ENCODE measurements around the gene RNF123.

Gene RNF123

DNA sequence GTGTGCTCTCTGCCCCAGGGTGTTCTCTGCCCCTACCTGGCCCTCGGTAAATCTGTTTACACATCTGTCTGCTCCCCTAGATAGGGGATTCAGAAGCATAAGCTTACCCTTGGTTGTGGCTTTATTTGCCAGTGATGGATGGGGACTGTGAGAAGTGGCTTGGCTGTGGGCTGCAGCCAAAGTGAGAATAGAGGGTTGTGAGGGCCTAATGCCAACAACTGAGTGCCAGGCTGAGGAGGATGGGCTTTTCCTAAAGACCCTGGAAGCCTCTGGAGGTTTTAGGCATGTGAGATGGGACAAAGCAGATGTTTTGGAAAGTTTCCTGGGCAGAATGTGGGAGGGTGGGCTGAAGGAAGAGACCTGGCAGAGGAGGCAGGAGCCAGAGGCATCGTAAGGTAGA, 30.6 kb upstream of the RNF123 start:
- DNase-seq (ENCODE audit: low read depth) = no peak

DNA sequence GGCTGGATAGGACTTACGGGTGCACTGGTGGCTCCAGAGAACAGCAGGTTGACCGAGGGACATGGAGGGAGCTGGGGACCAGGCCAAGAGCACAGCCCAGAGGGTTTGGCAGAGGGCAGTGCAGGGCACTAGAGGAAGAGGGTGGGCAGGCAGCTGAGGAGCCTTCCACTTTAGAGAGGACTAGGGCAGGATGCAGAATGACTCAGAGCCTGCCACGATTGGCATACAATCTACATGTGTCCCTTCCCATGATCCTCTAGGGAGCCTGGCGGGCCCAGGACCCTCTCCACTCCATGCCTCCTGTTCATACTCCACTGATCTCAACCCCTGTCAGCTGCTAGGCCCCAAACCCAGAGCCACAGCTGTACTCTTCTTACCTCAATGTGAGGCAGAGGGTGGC, 29.6 kb upstream of the RNF123 start:
- DNase-seq (ENCODE audit: low read depth) = no peak

DNA sequence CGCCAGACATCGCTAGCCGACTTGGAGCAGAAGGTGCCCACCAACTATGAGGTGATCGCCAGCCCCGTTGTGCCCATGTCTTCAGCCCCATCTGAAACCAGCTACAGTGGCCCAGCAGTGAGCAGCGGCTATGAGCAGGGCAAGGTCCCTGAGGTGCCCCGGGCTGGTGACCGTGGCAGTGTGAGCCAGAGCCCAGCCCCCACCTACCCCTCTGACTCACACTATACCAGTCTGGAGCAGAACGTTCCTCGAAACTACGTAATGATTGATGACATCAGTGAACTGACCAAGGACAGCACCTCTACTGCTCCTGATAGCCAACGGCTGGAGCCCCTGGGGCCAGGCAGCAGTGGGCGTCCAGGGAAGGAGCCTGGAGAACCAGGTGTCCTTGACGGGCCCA, 28.1 kb upstream of the RNF123 start:
- no peak for DNase-seq (ENCODE audit: low read depth)

DNA sequence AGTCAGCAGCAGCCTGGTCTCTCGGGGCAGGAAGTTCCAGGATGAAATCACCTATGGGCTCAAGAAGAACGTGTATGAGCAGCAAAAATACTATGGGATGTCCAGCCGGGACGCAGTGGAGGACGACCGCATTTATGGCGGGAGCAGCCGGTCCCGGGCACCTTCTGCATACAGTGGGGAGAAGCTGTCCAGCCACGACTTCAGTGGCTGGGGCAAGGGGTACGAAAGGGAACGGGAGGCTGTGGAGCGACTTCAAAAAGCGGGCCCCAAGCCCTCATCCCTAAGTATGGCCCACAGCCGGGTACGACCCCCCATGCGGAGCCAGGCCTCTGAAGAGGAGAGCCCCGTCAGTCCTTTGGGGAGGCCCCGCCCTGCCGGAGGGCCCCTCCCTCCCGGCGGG, 27.3 kb upstream of the RNF123 start:
- DNase-seq (ENCODE audit: low read depth) = no peak

DNA sequence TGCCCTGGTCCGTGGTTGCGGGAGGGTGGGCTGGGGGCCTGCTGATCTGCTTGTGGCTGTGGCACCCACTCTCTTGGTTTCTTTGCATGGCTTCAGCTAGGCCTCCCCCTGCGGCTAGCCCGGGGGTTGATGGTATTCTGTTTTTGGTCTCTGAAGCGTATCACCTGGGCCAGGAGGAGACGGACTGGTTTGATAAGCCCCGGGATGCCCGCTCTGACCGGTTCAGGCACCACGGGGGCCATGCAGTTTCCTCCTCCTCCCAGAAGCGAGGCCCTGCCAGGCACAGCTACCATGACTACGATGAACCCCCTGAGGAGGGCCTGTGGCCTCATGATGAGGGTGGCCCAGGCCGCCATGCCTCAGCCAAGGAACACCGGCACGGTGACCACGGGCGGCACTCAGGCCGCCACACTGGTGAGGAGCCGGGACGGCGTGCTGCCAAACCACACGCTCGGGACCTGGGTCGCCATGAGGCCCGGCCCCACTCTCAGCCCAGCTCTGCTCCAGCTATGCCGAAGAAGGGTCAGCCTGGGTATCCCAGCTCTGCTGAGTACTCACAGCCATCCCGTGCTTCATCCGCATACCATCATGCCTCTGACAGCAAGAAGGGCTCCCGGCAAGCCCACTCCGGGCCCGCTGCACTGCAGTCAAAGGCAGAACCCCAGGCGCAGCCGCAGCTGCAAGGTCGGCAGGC, 26.5 kb upstream of the RNF123 start:
- no peak for DNase-seq (ENCODE audit: low read depth)

DNA sequence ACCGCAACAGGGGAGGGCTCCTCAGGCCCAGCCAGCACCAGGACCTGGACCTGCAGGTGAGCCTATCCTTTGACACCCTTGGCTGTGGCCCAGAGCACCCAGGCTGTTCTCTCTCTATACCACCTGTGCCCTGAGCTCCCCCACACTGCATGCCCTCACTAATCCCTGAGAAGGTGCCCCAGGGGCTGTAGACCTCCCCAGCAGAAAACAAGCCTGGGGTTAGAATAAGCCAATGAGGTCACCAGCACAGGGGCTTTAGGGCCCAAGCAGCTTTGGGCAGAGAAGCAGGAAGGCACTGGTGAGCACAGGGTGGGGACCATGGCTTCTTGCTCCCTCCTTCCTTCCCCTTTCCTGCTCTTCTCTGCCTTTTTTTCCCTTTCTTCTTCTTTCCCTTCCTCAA, 25.5 kb upstream of the RNF123 start:
- no peak for DNase-seq (ENCODE audit: low read depth)

DNA sequence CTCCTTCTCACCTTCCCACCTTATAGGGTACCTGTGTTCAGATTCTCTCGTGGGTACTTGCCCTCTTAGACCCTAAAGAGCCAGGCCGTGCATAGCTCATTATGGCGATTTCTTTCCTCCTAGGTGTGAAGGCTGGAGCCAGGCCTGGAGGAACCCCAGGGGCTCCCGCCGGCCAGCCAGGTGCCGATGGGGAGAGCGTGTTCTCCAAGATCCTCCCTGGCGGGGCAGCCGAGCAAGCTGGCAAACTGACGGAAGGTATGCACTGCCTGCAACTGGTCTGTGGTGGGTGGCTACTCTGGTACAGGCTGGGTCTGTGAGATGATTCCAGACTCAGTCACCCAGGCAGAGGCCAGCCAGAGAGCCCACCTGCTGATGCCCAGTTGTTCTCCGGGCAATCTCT, 25.1 kb upstream of the RNF123 start:
- DNase-seq (ENCODE audit: low read depth) = no peak

DNA sequence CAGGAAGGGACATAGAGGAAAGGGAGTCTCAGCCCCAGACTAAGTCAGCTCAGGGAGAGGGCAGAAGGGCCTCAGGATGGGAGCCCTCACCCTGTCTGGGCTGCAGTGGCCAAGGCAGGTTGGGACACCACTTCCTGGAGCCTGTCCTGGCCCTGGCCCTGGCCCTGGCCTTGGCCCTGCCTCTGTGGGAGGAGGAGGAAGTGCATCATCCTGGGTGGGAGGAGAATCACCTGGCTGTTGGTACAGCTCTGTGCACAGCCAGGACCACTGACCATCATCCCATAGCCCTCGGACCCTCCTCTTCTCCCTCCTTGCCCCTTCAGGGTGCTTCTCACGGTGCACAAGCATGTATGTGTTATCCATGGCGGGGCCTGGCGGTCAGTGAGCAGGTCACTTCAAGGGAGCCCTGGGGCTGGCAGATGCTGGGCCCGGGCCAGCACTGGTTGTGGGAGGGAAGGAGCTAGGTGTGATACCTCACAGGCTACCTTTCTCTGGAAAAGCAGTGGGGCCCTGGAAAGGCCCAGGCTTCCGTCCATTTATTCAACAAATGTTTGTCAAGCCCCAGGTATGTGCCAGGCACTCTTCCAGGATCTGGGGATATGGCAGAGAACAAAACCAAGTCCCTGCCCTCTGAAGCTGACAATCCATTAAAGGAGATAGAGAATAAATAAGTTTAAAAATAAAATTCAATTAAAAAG, 23.4 kb upstream of the RNF123 start:
- DNase-seq (ENCODE audit: low read depth) = no peak

DNA sequence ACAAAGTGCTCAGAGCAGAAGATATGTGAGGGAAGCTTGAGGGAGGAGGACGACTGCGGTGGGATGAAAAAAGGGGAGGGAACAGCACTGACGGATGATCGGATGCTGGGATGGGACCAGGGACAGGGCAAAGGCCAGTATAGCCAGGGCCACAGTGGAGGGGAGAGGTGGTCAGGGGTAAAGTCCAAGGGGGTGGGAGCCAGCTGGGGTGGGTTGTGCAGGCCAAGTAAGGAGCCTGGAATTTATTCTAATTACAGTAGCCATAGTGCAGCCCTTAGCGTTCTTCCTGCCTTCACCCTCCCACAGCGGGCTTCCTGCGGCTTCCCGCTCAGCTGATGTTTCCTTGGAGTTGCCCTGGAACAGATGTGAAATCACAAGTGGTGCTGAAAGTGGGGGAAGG, 22.8 kb upstream of the RNF123 start:
- DNase-seq (ENCODE audit: low read depth) = no peak

DNA sequence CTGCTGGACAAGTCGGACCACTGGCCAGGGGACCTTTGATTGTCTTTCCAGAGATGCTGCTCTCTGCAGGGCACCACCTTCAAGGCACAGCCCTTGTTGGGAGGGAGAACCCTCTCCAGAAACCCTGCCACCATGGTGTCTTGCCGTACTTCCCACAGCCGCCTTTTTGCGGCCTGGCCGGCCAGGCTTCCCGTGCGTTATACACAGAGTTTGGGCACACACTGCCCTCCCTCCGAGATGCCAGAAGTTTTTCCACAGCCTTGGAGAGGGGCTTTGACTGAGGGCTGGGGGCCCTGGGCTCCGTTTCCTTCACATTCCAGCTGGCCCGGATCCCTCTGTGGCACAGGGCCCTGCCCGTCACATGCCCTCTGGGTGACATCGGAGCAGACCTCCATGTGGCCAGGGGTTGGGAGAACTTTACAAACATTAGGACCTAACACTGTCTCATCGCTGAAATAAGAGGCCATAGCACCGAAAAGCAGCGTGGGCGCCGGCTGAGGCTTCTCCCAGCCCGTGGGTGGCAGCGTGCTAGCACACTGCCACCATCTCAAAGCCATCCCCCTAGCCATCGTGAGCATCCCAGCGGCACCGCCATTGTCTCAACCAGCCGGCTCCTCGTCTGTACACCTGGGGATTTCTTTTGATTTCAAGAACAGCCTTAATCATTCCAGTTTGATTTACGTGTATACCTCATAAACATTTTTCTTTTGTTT, 21.5 kb upstream of the RNF123 start:
- DNase-seq (ENCODE audit: low read depth) = no peak

DNA sequence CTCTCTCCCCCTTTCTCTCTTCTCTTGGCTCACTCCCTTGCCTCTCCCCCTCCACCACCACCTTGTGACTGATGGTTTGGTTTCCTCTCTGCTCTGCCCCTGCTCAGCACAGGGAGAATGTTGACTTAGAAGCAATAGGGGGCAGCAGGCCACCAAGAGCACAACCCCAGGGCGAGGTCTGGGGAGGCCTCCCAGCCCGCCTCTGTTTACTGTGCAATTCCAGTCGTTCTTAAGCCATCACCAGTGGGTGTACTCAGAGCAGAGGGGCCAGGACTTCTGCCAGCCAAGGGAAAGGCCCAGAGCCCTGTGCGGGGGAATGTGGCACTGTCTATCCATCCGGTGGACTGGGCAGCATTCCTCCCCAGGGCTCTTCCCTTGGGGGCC, 21.0 kb upstream of the RNF123 start:
- DNase-seq (ENCODE audit: low read depth) = no peak

DNA sequence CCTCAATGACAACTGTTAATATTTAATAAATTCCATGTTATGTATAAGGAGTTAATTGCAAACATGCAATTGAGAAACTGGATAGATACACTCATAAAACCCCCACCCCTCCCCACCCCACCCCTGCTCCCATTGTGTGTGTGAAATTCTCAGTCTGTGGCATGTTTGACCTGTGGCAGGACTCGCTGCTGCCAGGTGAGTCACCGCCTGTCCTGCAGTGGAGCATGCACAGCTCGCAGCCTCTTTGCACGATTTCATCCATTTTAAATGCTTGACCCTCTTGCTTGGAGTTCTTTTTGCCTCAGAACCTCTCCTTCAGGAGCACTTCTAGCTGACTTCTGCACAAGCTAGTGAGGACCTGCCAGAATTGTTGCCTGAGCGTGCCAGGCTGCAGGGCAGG, 20.5 kb upstream of the RNF123 start:
- no peak for DNase-seq (ENCODE audit: low read depth)

DNA sequence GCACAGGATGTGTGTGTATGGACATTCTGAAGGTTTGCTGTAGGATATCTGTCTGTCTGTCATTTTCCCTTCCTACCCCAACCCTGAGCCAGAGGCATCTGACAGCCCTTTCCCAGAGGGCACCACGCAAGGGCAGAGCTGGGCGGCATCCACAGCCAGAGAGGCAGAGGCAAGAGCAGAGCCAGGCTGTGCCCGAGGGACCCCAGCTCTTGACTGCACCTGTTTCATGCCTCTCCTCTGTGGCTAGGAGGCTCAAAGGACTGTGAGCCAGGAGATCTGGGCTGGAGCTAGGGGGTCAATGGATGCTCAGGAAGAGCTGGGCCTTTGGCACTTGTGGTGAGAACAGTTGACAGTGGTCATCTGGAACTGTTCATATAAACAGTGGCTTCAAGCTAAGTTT, 20.0 kb upstream of the RNF123 start:
- no peak for DNase-seq (ENCODE audit: low read depth)

DNA sequence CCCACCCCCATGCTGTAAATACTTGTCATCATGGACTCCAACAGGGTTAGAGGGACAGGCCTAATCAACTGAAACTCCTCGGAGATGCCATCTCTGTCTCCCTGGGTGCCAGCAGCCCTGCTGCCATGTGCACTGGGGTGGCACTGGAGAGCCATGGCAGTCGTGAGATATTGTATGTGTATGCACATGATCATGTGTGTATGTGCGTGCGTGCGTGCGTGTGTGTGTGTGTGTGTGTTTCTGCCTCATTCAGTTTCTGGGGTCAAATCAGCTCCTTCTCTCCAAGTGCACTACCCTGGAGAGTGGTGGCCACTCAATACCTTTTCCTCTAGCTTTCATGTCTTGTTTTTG, 18.4 kb upstream of the RNF123 start:
- DNase-seq (ENCODE audit: low read depth) = no peak

DNA sequence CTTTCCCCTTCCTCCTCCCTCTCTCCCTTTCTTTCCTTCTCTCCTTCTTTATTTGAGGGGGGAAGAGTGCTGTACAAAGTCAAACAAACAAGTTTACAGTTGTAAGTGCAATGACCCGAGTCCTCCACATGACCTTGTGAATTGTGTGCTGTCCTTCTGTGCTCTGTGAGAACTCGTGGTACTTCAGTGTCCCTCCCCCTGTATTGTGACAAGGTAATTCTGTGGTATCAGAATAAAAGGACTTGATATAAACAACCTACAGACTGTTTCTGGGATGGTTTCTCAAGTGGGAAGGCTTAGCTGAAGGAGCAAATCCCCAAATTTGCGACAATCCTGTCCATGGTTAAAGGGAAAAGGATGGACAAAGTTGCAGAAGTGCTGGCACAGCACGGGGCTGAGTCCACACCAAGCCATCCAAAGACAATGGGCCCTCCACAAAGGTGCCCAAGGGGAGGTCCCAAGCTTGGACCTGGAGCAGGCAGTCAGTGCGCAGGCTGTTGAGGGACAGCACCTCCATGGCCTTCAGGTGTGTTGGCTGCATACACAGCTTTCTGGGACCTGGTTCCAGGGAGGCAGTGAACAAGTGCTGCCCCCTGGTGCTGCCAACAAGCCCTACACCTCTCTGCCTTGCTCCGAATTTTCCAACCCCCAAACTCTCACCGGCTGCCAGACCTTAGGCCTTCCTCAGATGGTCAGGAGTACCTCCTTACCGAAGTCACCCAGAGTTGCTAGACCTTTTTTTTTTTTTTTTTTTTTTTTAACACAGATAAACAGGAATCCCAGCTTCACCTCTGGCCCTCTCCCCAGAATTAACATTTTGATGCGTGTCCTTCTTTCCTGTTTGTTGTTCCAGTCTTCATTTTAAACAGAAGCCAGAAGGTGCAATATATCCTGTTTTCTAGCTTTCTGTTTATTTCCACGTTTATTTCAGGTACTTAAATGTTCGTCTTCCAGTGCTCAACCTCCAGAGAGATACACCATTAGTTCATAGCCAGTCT, 17.8 kb upstream of the RNF123 start:
- DNase-seq (ENCODE audit: low read depth) = peak; percentile 59

DNA sequence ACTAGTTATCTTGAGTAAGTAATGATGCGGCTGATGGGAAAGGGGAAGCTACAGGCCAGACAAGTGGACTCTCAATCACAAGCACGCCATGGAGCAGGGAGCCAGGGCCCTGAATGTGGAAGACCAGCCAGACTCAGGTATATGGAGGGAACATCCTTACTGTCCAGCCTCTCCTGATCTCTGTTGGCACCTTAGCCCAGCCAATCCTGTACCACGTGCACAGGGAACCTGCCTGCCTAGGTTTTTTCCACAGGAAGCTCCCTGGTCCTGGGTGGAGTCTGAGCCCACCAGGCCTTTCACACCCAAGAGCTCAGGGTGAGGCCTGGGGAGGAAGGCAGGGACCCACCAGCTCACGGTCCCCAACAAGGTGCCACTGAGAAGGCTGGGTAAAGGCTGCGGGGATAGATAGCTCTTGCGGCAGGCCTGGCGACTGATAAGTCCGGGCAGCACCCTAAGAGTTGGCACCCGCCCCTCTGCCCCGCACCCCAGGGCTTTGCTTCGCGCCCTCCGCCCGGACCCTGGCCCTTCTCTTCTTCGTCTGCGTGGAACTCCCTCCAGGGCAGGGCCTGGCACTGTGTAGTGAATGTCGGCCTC, 16.1 kb upstream of the RNF123 start:
- no peak for DNase-seq (ENCODE audit: low read depth)

DNA sequence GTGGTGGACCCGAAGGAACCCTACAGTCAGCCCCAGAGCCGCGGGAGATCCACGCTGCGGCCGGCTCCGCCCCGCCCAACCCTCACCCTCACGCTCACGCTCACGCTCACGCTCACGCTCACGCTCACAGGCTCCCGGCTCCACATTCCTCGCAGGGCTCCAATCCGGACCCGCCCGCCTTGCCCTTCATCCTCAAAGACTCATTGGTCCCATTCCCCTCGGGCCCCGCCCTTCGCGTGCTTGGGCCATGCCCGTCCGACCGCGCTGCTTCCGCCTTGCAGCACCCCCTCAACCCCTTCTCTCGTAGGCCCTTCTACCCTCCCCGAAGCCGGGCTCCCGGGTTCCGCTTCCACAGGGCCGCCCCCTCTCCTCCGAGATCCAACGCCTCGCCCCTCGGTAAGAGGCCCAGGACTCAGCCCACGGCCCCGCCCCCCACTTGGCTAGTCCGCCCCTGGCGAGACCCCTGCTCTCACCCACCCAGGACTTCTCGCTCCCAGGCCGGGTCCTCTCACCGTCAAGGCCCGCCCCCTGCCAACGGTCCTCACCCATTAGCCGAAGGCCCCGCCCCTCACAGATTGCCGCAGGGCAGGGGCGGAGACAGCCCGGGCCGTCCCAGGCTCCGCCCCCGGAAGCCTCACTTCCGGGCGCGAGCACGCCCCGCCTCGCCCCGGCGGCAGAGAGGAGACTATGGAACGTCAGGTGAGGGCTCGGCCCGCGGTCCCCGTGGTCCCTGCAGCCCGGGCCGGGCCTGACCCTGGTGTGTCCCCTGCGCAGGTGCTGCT, 15.5 kb upstream of the RNF123 start, which contains the start of gene APEH:
Gene APEH, plus strand, starts transcription at position 637 of the 782 bp plus-strand sequence. Its CDS starts 51 bp downstream, at position 688.
- peak; percentile 95 for DNase-seq (ENCODE audit: low read depth)

DNA sequence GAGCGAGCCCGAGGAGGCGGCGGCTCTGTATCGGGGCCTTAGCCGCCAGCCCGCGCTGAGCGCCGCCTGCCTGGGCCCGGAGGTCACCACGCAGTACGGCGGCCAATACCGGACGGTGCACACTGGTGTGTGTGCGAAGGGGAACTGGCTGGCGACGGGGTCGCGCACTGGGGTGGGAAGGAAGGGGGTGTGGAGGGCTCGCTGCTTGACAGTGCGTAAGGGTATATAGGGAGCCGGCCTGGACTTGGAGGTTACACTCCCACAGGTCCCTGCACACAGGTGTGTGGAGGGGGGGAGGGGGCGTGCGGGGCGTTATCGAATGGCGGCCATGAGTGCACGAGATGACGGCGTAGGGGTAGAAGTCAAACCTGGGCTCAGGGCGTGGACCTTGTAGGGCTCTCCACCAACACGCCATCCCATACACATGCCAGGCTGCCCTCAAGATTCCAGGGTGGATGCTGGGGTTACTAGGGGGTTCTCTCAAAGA, 14.8 kb upstream of the RNF123 start:
- peak; percentile 11 for DNase-seq (ENCODE audit: low read depth)

DNA sequence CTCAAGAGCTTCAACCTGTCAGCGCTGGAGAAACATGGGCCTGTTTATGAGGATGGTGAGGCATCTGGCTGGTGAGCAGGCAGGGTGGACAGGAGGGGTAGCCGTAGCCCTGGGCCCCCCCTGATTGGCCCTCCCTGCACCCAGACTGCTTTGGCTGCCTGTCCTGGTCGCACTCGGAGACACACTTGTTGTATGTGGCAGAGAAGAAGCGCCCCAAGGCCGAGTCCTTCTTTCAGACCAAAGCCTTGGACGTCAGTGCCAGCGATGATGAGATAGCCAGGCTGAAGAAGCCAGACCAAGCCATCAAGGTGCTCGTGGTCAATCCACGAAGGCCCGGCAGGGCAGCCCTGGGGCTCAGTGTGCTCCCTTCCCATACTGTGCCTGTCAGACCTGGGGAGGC, 13.4 kb upstream of the RNF123 start:
- no peak for DNase-seq (ENCODE audit: low read depth)

DNA sequence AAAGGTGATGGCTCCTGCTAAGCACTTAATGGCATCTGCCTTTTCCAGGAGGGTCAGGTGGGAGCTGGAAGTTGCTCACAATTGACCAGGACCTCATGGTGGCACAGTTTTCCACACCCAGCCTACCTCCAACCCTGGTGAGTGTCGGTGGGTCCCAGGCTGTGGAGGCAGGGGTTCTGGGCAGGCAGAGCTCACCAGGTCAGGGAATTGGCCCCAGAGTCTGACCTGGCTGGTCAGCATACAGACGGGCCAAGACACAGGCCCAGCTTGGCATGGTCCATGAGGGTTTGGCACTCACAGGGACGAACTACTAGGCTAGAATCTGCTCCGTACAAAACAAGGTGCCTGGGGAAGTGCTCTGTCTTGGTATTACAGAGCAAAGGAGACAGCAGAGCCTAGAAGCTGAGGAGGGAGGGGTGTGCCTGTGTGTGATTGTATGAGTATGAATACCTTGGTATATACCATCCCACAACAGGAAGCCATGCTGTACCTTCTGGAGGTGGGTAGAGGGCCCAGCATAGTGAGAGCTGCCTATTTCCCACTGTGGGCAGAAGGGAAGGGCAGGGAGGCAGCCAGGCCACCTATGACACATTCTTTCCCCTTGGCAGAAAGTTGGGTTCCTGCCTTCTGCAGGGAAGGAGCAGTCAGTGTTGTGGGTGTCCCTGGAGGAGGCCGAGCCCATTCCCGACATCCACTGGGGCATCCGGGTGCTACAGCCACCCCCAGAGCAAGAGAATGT, 8.7 kb upstream of the RNF123 start:
- DNase-seq (ENCODE audit: low read depth) = no peak
